RKO (cell line): ENCODE measurements around the gene CYRIA.

Experiments used
- DNase-seq: peaks from one replicate; pipeline ENCODE4 v3.0.0-alpha.2; 2016; ENCODE audit warnings: low spot score

CYRIA gene

GRCh38 chr2:16665748-16666448, at the start of gene CYRIA:
Gene CYRIA, minus strand, starts transcription at chr2:16665834. Its CDS starts 77,715 bp downstream, at chr2:16588119.
- DNase-seq, result no peak

DNA sequence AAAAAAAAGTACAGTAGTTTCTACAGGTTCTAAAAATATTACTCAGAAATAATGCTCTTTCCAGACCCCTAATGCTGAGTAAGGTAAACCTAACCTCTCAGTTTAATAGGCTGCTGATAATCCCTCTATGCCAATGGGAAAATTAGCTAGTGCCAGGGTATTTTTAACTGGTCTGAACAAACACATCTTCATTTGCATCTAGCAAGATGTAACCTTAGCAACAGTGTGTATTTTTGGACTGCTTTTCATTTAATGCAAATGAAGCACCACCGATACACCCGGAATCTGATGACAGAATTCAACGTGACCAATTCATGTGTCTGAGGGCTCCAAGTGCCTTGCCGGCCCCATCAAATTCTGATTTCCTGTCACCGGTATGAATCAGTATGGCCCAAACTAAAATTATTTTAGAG, 47.4 kb upstream of the CYRIA start:
- no peak for DNase-seq

DNA sequence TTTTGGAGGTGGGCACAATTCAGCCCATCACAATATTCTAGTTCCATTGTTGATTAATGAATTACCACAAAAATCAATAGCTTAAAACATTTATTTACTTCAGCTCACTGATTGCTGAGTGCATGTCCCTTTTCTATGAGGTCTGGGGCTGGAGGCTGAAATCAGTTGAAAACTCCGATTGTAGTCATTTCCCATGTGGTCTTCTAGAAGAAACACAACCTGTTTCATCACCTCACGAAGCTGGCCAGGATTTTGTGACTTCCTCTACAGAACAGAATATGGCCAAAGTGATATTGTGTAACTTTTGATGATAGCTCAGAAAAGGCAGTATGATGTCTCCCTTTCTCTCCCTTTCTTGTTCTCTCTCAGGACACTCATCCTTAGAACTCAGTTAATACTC, 44.1 kb upstream of the CYRIA start:
- DNase-seq, result no peak

GRCh38 chr2:16708173-16708572, 42.5 kb upstream of the CYRIA start:
- no peak for DNase-seq

GRCh38 chr2:16707014-16707623, 41.5 kb upstream of the CYRIA start:
- no peak for DNase-seq

- no peak for DNase-seq
Observed at GRCh38 chr2:16700551-16701259, 35.1 kb upstream of the CYRIA start.

- no peak for DNase-seq
Observed at GRCh38 chr2:16693854-16694253, 28.2 kb upstream of the CYRIA start.

DNA sequence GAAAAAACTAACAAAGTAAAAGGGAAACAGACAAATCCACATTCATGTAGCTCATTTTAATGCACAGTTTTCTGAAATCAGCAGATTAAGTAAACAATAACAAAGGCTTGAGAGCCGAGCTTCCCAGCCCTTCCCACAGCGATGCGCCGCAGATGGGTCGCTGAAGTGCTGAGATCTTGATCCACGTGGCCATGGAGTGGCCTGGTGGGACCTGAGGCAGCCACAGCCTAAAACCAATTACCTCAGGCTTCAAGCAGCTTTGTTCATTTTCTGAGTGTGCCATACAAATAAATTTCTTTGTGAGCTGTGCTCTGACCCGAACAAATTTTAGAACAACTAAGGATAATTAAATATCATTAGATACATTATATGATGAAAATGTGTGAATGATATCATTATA, 25.6 kb upstream of the CYRIA start:
- no peak for DNase-seq

DNA sequence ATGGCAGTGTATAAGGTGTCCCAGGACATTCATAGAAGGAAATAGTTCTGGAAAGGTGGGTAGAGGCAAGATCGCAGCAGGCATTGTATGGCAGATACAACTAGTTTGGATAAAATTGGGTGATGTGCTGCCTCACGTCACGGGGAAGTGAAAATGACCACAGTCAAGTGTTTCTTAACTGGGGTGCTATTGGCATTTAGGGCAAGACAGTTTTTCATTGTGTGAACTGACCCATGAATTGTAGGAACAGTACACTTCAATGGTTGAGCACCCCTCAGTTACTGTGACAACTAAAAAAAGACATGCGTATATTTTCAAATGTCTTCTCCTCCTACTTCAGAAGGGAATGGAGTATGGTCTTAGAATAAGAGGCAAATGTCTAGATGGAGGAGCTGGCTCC, 22.3 kb upstream of the CYRIA start:
- no peak for DNase-seq

DNA sequence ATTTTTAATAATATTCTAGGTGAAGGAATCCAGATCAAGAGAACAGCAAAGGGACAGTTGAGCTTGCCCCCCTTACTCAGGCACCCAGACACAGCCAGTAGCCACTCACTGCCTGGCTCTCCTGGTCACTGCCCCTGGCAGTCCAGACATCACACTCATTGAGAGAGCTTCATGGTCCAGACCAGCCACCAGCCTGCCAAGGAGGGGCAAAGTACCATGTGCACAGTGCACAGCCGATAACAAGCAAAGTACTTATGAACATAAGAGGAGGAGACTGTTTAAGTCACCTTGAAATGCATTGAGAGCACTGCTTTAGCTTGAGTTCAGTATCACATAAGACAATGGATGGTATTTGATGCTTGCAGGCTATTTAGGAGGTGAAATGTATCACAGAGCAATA, 21.6 kb upstream of the CYRIA start:
- no peak for DNase-seq

GRCh38 chr2:16686641-16687040, 21.0 kb upstream of the CYRIA start:
- no peak for DNase-seq

- DNase-seq, result no peak
Observed at GRCh38 chr2:16685340-16685715, 19.7 kb upstream of the CYRIA start.

- no peak for DNase-seq
Observed at GRCh38 chr2:16684676-16685339, 19.2 kb upstream of the CYRIA start.

- no peak for DNase-seq
Observed at GRCh38 chr2:16683576-16683975, 17.9 kb upstream of the CYRIA start.

DNA sequence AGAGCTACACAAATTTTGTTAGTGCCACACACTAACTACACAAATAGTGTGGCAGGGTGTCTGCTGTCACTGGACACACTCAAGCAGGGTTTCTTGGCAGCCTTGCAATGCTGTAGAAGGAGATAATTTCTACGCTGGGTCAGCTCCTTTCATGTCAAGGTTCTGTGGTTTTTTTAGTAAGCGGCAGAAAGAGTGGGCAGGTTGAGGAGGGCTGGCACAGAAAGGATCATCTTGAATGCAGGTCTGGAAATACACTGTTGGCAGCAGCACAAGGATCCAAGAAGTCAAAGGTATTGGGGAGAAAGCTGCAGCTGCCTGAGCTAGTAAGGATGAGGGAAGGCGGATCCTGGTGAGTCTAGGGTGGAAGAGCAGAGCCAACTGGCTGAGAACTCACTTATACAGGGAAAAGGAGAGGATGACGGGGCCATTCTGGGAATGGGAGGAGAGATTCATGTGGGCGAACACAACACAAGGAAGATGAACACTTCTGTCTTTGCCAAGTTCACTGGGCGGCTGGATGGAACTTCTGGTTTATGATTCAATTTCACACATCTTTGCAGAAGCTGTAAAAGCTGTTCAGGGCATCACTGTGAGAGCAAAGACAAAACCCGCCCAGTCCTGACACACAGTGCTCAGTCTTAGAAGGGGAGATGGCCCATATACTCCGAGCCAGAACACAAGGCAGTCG, 16.9 kb upstream of the CYRIA start:
- no peak for DNase-seq

- no peak for DNase-seq
Observed at GRCh38 chr2:16680781-16681180, 15.1 kb upstream of the CYRIA start.

GRCh38 chr2:16680304-16680703, 14.7 kb upstream of the CYRIA start:
- DNase-seq, result no peak

GRCh38 chr2:16678964-16679363, 13.3 kb upstream of the CYRIA start:
- DNase-seq, result no peak

DNA sequence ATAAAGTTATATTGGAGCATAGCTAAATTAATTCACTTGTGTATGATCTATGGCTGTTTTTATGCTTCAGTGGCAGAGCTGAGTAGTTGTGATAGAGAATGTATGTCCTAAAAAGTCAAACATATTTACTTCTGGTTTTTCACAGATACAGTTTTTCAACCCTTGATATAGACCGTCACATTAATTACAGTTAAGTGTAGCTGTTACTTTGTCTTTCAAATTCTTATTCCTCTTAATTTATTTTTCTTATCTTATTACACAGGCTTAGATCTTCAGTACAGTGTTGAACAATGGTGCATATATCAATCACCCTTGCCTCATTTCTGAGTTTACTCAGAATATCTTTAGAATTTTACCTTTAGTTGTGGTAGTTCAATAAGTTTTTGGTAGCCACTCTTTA, 12.2 kb upstream of the CYRIA start:
- DNase-seq, result no peak

- DNase-seq, result no peak
Observed at GRCh38 chr2:16675781-16676180, 10.1 kb upstream of the CYRIA start.

- DNase-seq, result no peak
Observed at GRCh38 chr2:16674154-16674553, 8.5 kb upstream of the CYRIA start.

- no peak for DNase-seq
Observed at GRCh38 chr2:16671760-16672159, 6.1 kb upstream of the CYRIA start.
